ENCODE results near the gene CADPS. TPM values are rescaled to one million over a fixed set of nuclear protein-coding genes. Genes with fewer than 3 reads are reported as not detected.

Gene CADPS
- total and polyA plus RNA-seq, 2 of the 4 experiments (the other 2 are of a cell fraction): not detected

- H4K8ac ChIP-seq (ENCODE audit: low read depth in 2 of 2, low read length in 2 of 2): no peak overlapping the region
- ATAC-seq (ENCODE audit: low read depth): no peak
- H3K27me3 ChIP-seq (ENCODE audit: control insufficient read depth, insufficient read depth, low read length): no peaks in the 10 kb centered on the region
- H3K14ac ChIP-seq (replicated peaks; ENCODE audit: low read depth, low read length): no peak overlapping the region
- no peaks in the 10 kb centered on the region for H3K79me1 ChIP-seq (ENCODE audit: low read depth in 1 of 2, low read length in 2 of 2)
- intact Hi-C loops (cut with micrococcal nuclease) (no loop called here), dilution Hi-C loops (cut with HindIII; ENCODE audit: low sequenced_read_pairs, unreplicated experiment) (no loop called here), in situ Hi-C loops (cut with MboI; ENCODE audit: low sequenced_read_pairs) (no loop called here)
- no peak for TF ChIP-seq POLR2A (IDR thresholded peaks at IDR 0.05; ENCODE audit: low read depth, low read length)
- TF ChIP-seq MAFK (IDR thresholded peaks at IDR 0.05; ENCODE audit: low read depth, low read length): no peak
- TF ChIP-seq CHD1 (IDR thresholded peaks at IDR 0.05; ENCODE audit: low read depth, low read length): no peak
- TF ChIP-seq SMC3 (IDR thresholded peaks at IDR 0.05; ENCODE audit: low read depth, low read length): no peak
- no peaks in the 10 kb centered on the region for H3K9me3 ChIP-seq (ENCODE audit: control insufficient read depth, insufficient read depth, low read length)
- H3K36me3 ChIP-seq (ENCODE audit: control insufficient read depth, insufficient read depth, low read length): no peaks in the 10 kb centered on the region
- no peak overlapping the region for H3K27ac ChIP-seq (ENCODE audit: insufficient read depth, low read length)
- H2AK9ac ChIP-seq (replicated peaks; ENCODE audit: low read depth, low read length, poor library complexity): no peak overlapping the region
- H3K18ac ChIP-seq (ENCODE audit: low read depth, low read length): no peak overlapping the region
- ChIA-PET POLR2A (ENCODE audit: unreplicated experiment) (no interaction called here), CTCF (no interaction called here)
- H3K23ac ChIP-seq (ENCODE audit: low read depth, low read length): no peak overlapping the region
- H2BK120ac ChIP-seq (ENCODE audit: low read depth, low read length): no peak overlapping the region
- DNase-seq: no peak
- no peaks in the 10 kb centered on the region for H4K20me1 ChIP-seq (ENCODE audit: insufficient read depth, low read length)
- no peak overlapping the region for H4K5ac ChIP-seq (ENCODE audit: low read depth, low read length)
- no peak overlapping the region for H2BK20ac ChIP-seq (ENCODE audit: low read depth, low read length)
- H3K56ac ChIP-seq (ENCODE audit: extremely low read depth, insufficient read depth, low read length): no peak overlapping the region
- H2BK15ac ChIP-seq (ENCODE audit: low read depth, low read length): no peak overlapping the region
- no peak overlapping the region for H2AK5ac ChIP-seq (ENCODE audit: low read depth, low read length)
- no peak overlapping the region for H3K4me2 ChIP-seq (ENCODE audit: low read depth, low read length)
- H3K4me1 ChIP-seq (ENCODE audit: control insufficient read depth, insufficient read depth, low read length): no peaks in the 10 kb centered on the region
- H3K4me3 ChIP-seq (ENCODE audit: insufficient read depth, low read depth, low read length): no peak overlapping the region
- H2AFZ ChIP-seq (replicated peaks; ENCODE audit: low read length, poor library complexity): no peak overlapping the region
- no CpG with 5 or more reads among the region's 5 CpGs for WGBS, 2 experiments (ENCODE audit: extremely low coverage in 2 of 2, insufficient read length in 1 of 2)
- H3K9ac ChIP-seq (ENCODE audit: low read depth, low read length): no peak overlapping the region
- no peak overlapping the region for H2BK5ac ChIP-seq (ENCODE audit: low read depth, low read length, poor library complexity, severe bottlenecking)
- no peak overlapping the region for H4K91ac ChIP-seq (ENCODE audit: insufficient read depth, low read depth, low read length)
- H3K9me1 ChIP-seq (ENCODE audit: insufficient read depth, low read length): no peaks in the 10 kb centered on the region
- no TSS peak for BruUV-seq (replicated peaks)
- no peak overlapping the region for H3K4ac ChIP-seq (ENCODE audit: low read depth, low read length)
These were observed 166.4 kb downstream of the CADPS start for GRCh38 chr3:62708638-62709373.
